ENCODE measurements around the gene PBXIP1. TPM values are rescaled to one million over a fixed set of nuclear protein-coding genes. Genes with fewer than 3 reads are reported as not detected.

Gene PBXIP1
- total and polyA plus RNA-seq, 2 of the 13 experiments (the other 11 are each of a cell fraction or from before 2014, with no cell fraction given) = 16.3 to 31.9 TPM

GRCh38 chr1:154941333-154942013, 14.4 kb downstream of the PBXIP1 start (continued):
- TF ChIP-seq ZBTB14 (CRISPR knock-in tag; IDR thresholded peaks at IDR 0.05) (no peak), ASH2L (IDR thresholded peaks at IDR 0.05; ENCODE audit: insufficient read length, low read depth, low read length) (no peak), ZNF282 (IDR thresholded peaks at IDR 0.05; ENCODE audit: partially characterized antibody) (no peak), FOSL2 (CRISPR knock-in tag; IDR thresholded peaks at IDR 0.05) (0 out of 2 replicates have a peak, but pooled peaks have one; percentile 6), REXO4 (CRISPR knock-in tag; IDR thresholded peaks at IDR 0.05; ENCODE audit: borderline replicate concordance) (no peak), ZNF264 (CRISPR knock-in tag; IDR thresholded peaks at IDR 0.05) (no peak), ARID2 (CRISPR knock-in tag; IDR thresholded peaks at IDR 0.05; ENCODE audit: borderline replicate concordance) (no peak), KDM1A (CRISPR knock-in tag; IDR thresholded peaks at IDR 0.05) (no peak), RELA (CRISPR knock-in tag; IDR thresholded peaks at IDR 0.05) (no peak), ZNF234 (CRISPR knock-in tag; conservative IDR thresholded peaks at IDR 0.05) (no peak), JARID2 (CRISPR knock-in tag; IDR thresholded peaks at IDR 0.05; ENCODE audit: insufficient replicate concordance) (no peak), MED1 (CRISPR knock-in tag; IDR thresholded peaks at IDR 0.05) (no peak), ZNF460 (CRISPR knock-in tag; IDR thresholded peaks at IDR 0.05; ENCODE audit: borderline replicate concordance) (no peak), CENPT (CRISPR knock-in tag; IDR thresholded peaks at IDR 0.05; ENCODE audit: low read depth) (no peak), FOXP1 (IDR thresholded peaks at IDR 0.05) (no peak), FOXP1 (CRISPR knock-in tag; IDR thresholded peaks at IDR 0.05) (no peak), ZFX (CRISPR knock-in tag; IDR thresholded peaks at IDR 0.05; ENCODE audit: low read depth) (peak; percentile 39; the same call in 1 of the 2 replicates), TMF1 (CRISPR knock-in tag; IDR thresholded peaks at IDR 0.05; ENCODE audit: low read depth) (no peak), TP53 (CRISPR knock-in tag; conservative IDR thresholded peaks at IDR 0.05) (no peak), ARID5B (CRISPR knock-in tag; IDR thresholded peaks at IDR 0.05) (no peak), ZFP90 (CRISPR knock-in tag; IDR thresholded peaks at IDR 0.05; ENCODE audit: borderline replicate concordance) (no peak), ZNF737 (CRISPR knock-in tag; IDR thresholded peaks at IDR 0.05; ENCODE audit: borderline replicate concordance) (no peak), ZFP36L2 (CRISPR knock-in tag; IDR thresholded peaks at IDR 0.05) (no peak), ZFP36L1 (CRISPR knock-in tag; IDR thresholded peaks at IDR 0.05) (no peak), TOPORS (CRISPR knock-in tag; IDR thresholded peaks at IDR 0.05) (no peak), NFRKB (IDR thresholded peaks at IDR 0.05) (no peak), RFX3 (CRISPR knock-in tag; IDR thresholded peaks at IDR 0.05) (peak; percentile 98), U2AF2 (IDR thresholded peaks at IDR 0.05; ENCODE audit: low read depth, low read length) (peak; percentile 97), CCAR2 (optimal IDR thresholded peaks at IDR 0.05; ENCODE audit: low read depth, low read length) (no peak), ZNF891 (CRISPR knock-in tag; IDR thresholded peaks at IDR 0.05) (0 out of 2 replicates have a peak, but pooled peaks have one; percentile 44)
